Gastrocnemius medialis (tissue), 4 donors: ENCODE results near the gene SCARF2.

Experiments
- CTCF ChIP-seq, 5 experiments: fragments of 450-650 bp in 3 of 5; fragments of 200-600 bp in 2 of 5; sonication (generic) in 2 of 5; IDR thresholded peaks in 4 of 5; conservative IDR thresholded peaks in 1 of 5; 1 replicate in 4 of 5; 2 replicates in 1 of 5; pipeline ENCODE4 v1.5.1; 2016 to 2019; ENCODE audit warnings: antibody characterized with exemption in 5 of 5, mild to moderate bottlenecking in 3 of 5, moderate library complexity in 3 of 5
- POLR2A ChIP-seq, 2 donors: fragments of 450-650 bp; IDR thresholded peaks; one replicate each; pipeline ENCODE4 v1.6.1; 2017; ENCODE audit warnings: antibody characterized with exemption in 2 of 2, mild to moderate bottlenecking in 2 of 2, moderate library complexity in 2 of 2

- TF ChIP-seq CTCF (IDR thresholded peaks at IDR 0.05 in 4 of 5, conservative IDR thresholded peaks at IDR 0.05 in 1 of 5) (no peak), POLR2A (IDR thresholded peaks at IDR 0.05) (no peak)
Measured at GRCh38 chr22:20465759-20466077, 28.1 kb upstream of the SCARF2 start.
